Measurements from ENCODE around the gene ZNF608.

ZNF608 gene

DNA sequence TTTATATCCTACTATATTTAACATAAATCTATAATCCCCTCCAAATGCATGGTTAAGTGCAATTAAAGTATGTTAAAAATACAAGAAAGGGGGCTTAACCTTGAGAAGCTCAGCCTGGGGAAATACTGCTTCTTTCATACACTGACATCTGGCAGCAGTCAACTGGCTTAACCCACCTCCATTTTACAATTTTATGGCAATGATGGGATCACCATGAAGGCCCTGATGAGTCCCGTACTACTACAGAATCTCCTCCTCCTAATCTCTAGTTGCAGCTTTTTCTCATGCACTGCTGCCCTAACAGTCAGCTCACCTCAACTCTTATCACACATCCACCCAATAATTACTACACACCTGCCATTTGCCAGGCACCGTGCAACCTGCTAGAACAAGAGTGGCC is 40.9 kb downstream of the ZNF608 start:
- H3K4ac ChIP-seq (ENCODE audit: low read length): no peak overlapping the region
- H2BK5ac ChIP-seq (ENCODE audit: low read length): no peak overlapping the region
- no peak overlapping the region for H2BK120ac ChIP-seq (ENCODE audit: low read depth, low read length)
- H2AFZ ChIP-seq (ENCODE audit: low read length): no peak overlapping the region
- peaks cover 0 to 6% of the 10 kb centered on the region in 2 donors for H3K9me3 ChIP-seq (replicated peaks in 1 of 2; ENCODE audit: control insufficient read depth in 2 of 2, insufficient read depth in 1 of 2, low read depth in 1 of 2, low read length in 2 of 2)
- peaks cover 0 to 7% of the 10 kb centered on the region in 2 donors for H3K36me3 ChIP-seq (replicated peaks in 1 of 2; ENCODE audit: control insufficient read depth in 2 of 2, insufficient read depth in 2 of 2, low read length in 2 of 2)
- no peak overlapping the region for H3K4me3 ChIP-seq (ENCODE audit: low read length in 2 of 2)
- no peak overlapping the region for H2BK12ac ChIP-seq (ENCODE audit: low read length)
- WGBS, 2 donors (ENCODE audit: extremely low coverage in 2 of 2, insufficient read length in 2 of 2, insufficient replicate concordance in 1 of 2): no CpG with 5 or more reads among the region's 2 CpGs
- H4K91ac ChIP-seq (ENCODE audit: low read depth, low read length, poor library complexity): no peak overlapping the region
- H3K9ac ChIP-seq (ENCODE audit: low read depth, low read length, poor library complexity): no peak overlapping the region
- no peak overlapping the region for H2BK15ac ChIP-seq (ENCODE audit: low read length)
- no peak overlapping the region for H3K27ac ChIP-seq (replicated peaks; ENCODE audit: low read length)
- peaks cover 7% of the 10 kb centered on the region for H3K79me1 ChIP-seq (ENCODE audit: low read depth, low read length)
- no peak overlapping the region for H3K14ac ChIP-seq (ENCODE audit: low read length)
- H4K8ac ChIP-seq (ENCODE audit: low read depth, low read length): no peak overlapping the region
- no peak overlapping the region for H3K23ac ChIP-seq (ENCODE audit: low read depth, low read length, poor library complexity)
- H3K27me3 ChIP-seq (ENCODE audit: control insufficient read depth in 3 of 3, insufficient read depth in 3 of 3, low read depth in 1 of 3, low read length in 3 of 3): no peaks in the 10 kb centered on the region
- no peak overlapping the region for H3K4me2 ChIP-seq (ENCODE audit: insufficient read depth, low read length, poor library complexity, severe bottlenecking)
- DNase-seq (ENCODE audit: low spot score): no peak
- H2AK5ac ChIP-seq (ENCODE audit: low read depth, low read length): no peak overlapping the region
- peaks cover 41 to 43% of the 10 kb centered on the region in 2 donors for H3K4me1 ChIP-seq (ENCODE audit: control insufficient read depth in 2 of 2, insufficient read depth in 1 of 2, low read depth in 1 of 2, low read length in 2 of 2)
- no peak overlapping the region for H3K18ac ChIP-seq (ENCODE audit: low read length)

GRCh38 chr5:124704594-124705284 is 41.7 kb downstream of the ZNF608 start:
- no peak overlapping the region for H2BK12ac ChIP-seq (ENCODE audit: low read length)
- H4K91ac ChIP-seq (ENCODE audit: low read depth, low read length, poor library complexity): no peak overlapping the region
- H2BK120ac ChIP-seq (ENCODE audit: low read depth, low read length): no peak overlapping the region
- no peak overlapping the region for H3K9ac ChIP-seq (ENCODE audit: low read depth, low read length, poor library complexity)
- no peak overlapping the region for H3K4me3 ChIP-seq (ENCODE audit: low read length in 2 of 2)
- peaks cover 0 to 4% of the 10 kb centered on the region in 2 donors for H3K9me3 ChIP-seq (replicated peaks in 1 of 2; ENCODE audit: control insufficient read depth in 2 of 2, insufficient read depth in 1 of 2, low read depth in 1 of 2, low read length in 2 of 2)
- no peak overlapping the region for H2AK5ac ChIP-seq (ENCODE audit: low read depth, low read length)
- H2AFZ ChIP-seq (ENCODE audit: low read length): no peak overlapping the region
- DNase-seq (ENCODE audit: low spot score): no peak
- no peak overlapping the region for H3K27ac ChIP-seq (replicated peaks; ENCODE audit: low read length)
- no peak overlapping the region for H3K4me2 ChIP-seq (ENCODE audit: insufficient read depth, low read length, poor library complexity, severe bottlenecking)
- no peak overlapping the region for H4K8ac ChIP-seq (ENCODE audit: low read depth, low read length)
- WGBS, 2 donors (ENCODE audit: extremely low coverage in 2 of 2, insufficient read length in 2 of 2, insufficient replicate concordance in 1 of 2): no CpG with 5 or more reads among the region's 6 CpGs
- H3K23ac ChIP-seq (ENCODE audit: low read depth, low read length, poor library complexity): no peak overlapping the region
- no peak overlapping the region for H3K18ac ChIP-seq (ENCODE audit: low read length)
- no peak overlapping the region for H3K4ac ChIP-seq (ENCODE audit: low read length)
- H3K27me3 ChIP-seq (ENCODE audit: control insufficient read depth in 3 of 3, insufficient read depth in 3 of 3, low read depth in 1 of 3, low read length in 3 of 3): no peaks in the 10 kb centered on the region
- H3K4me1 ChIP-seq (ENCODE audit: control insufficient read depth in 2 of 2, insufficient read depth in 1 of 2, low read depth in 1 of 2, low read length in 2 of 2): peaks cover 39 to 47% of the 10 kb centered on the region in 2 donors
- peaks cover 0 to 15% of the 10 kb centered on the region in 2 donors for H3K36me3 ChIP-seq (replicated peaks in 1 of 2; ENCODE audit: control insufficient read depth in 2 of 2, insufficient read depth in 2 of 2, low read length in 2 of 2)
- no peak overlapping the region for H2BK5ac ChIP-seq (ENCODE audit: low read length)
- H2BK15ac ChIP-seq (ENCODE audit: low read length): no peak overlapping the region
- H3K79me1 ChIP-seq (ENCODE audit: low read depth, low read length): peaks cover 7% of the 10 kb centered on the region
- no peak overlapping the region for H3K14ac ChIP-seq (ENCODE audit: low read length)

DNA sequence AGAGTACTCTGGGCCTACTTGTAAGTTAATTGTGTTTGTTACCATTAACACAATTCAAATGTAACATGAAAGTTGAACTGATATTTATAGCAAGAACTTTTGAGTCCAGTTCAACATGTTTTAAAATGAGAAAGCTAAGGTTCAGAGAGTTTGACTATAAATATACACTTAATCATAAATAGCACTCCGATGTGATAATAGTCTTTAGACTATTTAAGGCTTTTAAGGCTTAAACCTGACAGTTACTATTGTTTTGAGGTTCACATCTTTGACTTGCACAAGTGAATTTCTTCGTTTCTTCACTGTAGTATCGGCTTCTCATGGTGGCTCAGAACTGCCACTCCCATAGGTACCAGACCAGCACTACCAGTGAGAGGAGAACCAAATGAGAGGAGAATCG is 42.4 kb downstream of the ZNF608 start:
- Histone ChIP-seq H3K79me1 (ENCODE audit: low read depth, low read length) (peaks cover 7% of the 10 kb centered on the region), H3K23ac (ENCODE audit: low read depth, low read length, poor library complexity) (no peak overlapping the region), H2BK15ac (ENCODE audit: low read length) (no peak overlapping the region), H4K8ac (ENCODE audit: low read depth, low read length) (no peak overlapping the region), H2AFZ (ENCODE audit: low read length) (no peak overlapping the region), H2AK5ac (ENCODE audit: low read depth, low read length) (no peak overlapping the region), H2BK12ac (ENCODE audit: low read length) (no peak overlapping the region), H2BK120ac (ENCODE audit: low read depth, low read length) (no peak overlapping the region), H3K27me3 (ENCODE audit: control insufficient read depth in 3 of 3, insufficient read depth in 3 of 3, low read depth in 1 of 3, low read length in 3 of 3) (no peaks in the 10 kb centered on the region), H3K27ac (replicated peaks; ENCODE audit: low read length) (no peak overlapping the region), H4K91ac (ENCODE audit: low read depth, low read length, poor library complexity) (no peak overlapping the region), H3K14ac (ENCODE audit: low read length) (no peak overlapping the region), H3K36me3 (replicated peaks in 1 of 2; ENCODE audit: control insufficient read depth in 2 of 2, insufficient read depth in 2 of 2, low read length in 2 of 2) (peaks cover 0 to 22% of the 10 kb centered on the region in 2 donors), H3K4ac (ENCODE audit: low read length) (no peak overlapping the region), H3K18ac (ENCODE audit: low read length) (no peak overlapping the region), H3K4me2 (ENCODE audit: insufficient read depth, low read length, poor library complexity, severe bottlenecking) (no peak overlapping the region), H3K9ac (ENCODE audit: low read depth, low read length, poor library complexity) (no peak overlapping the region), H3K4me1 (ENCODE audit: control insufficient read depth in 2 of 2, insufficient read depth in 1 of 2, low read depth in 1 of 2, low read length in 2 of 2) (peaks cover 37 to 45% of the 10 kb centered on the region in 2 donors), H2BK5ac (ENCODE audit: low read length) (no peak overlapping the region), H3K9me3 (replicated peaks in 1 of 2; ENCODE audit: control insufficient read depth in 2 of 2, insufficient read depth in 1 of 2, low read depth in 1 of 2, low read length in 2 of 2) (peaks cover 0 to 4% of the 10 kb centered on the region in 2 donors), H3K4me3 (ENCODE audit: low read length in 2 of 2) (no peak overlapping the region)
- no peak for DNase-seq (ENCODE audit: low spot score)
- no CpG with 5 or more reads among the region's 4 CpGs for WGBS, 2 donors (ENCODE audit: extremely low coverage in 2 of 2, insufficient read length in 2 of 2, insufficient replicate concordance in 1 of 2)

GRCh38 chr5:124702525-124702924 is 43.9 kb downstream of the ZNF608 start:
- no peak overlapping the region for H2BK15ac ChIP-seq (ENCODE audit: low read length)
- H2AK5ac ChIP-seq (ENCODE audit: low read depth, low read length): no peak overlapping the region
- H4K8ac ChIP-seq (ENCODE audit: low read depth, low read length): no peak overlapping the region
- no peaks in the 10 kb centered on the region for H3K27me3 ChIP-seq (ENCODE audit: control insufficient read depth in 3 of 3, insufficient read depth in 3 of 3, low read depth in 1 of 3, low read length in 3 of 3)
- H2BK12ac ChIP-seq (ENCODE audit: low read length): no peak overlapping the region
- H3K4ac ChIP-seq (ENCODE audit: low read length): no peak overlapping the region
- H3K27ac ChIP-seq (replicated peaks; ENCODE audit: low read length): no peak overlapping the region
- peaks cover 0 to 24% of the 10 kb centered on the region in 2 donors for H3K36me3 ChIP-seq (replicated peaks in 1 of 2; ENCODE audit: control insufficient read depth in 2 of 2, insufficient read depth in 2 of 2, low read length in 2 of 2)
- H2AFZ ChIP-seq (ENCODE audit: low read length): no peak overlapping the region
- no peak overlapping the region for H4K91ac ChIP-seq (ENCODE audit: low read depth, low read length, poor library complexity)
- H3K23ac ChIP-seq (ENCODE audit: low read depth, low read length, poor library complexity): no peak overlapping the region
- peaks cover 5% of the 10 kb centered on the region for H3K79me1 ChIP-seq (ENCODE audit: low read depth, low read length)
- no peak overlapping the region for H3K18ac ChIP-seq (ENCODE audit: low read length)
- no peak overlapping the region for H2BK120ac ChIP-seq (ENCODE audit: low read depth, low read length)
- no peak overlapping the region for H3K4me2 ChIP-seq (ENCODE audit: insufficient read depth, low read length, poor library complexity, severe bottlenecking)
- no peak overlapping the region for H3K4me3 ChIP-seq (ENCODE audit: low read length in 2 of 2)
- peaks cover 0 to 4% of the 10 kb centered on the region in 2 donors for H3K9me3 ChIP-seq (replicated peaks in 1 of 2; ENCODE audit: control insufficient read depth in 2 of 2, insufficient read depth in 1 of 2, low read depth in 1 of 2, low read length in 2 of 2)
- DNase-seq (ENCODE audit: low spot score): no peak
- no peak overlapping the region for H3K9ac ChIP-seq (ENCODE audit: low read depth, low read length, poor library complexity)
- WGBS, 2 donors (ENCODE audit: extremely low coverage in 2 of 2, insufficient read length in 2 of 2, insufficient replicate concordance in 1 of 2): no CpG with 5 or more reads among the region's 2 CpGs
- H3K14ac ChIP-seq (ENCODE audit: low read length): no peak overlapping the region
- peaks cover 41 to 42% of the 10 kb centered on the region in 2 donors for H3K4me1 ChIP-seq (ENCODE audit: control insufficient read depth in 2 of 2, insufficient read depth in 1 of 2, low read depth in 1 of 2, low read length in 2 of 2)
- H2BK5ac ChIP-seq (ENCODE audit: low read length): no peak overlapping the region
